ENCODE data around the gene CDH4. TPM values are rescaled to one million over a fixed set of nuclear protein-coding genes. Genes with fewer than 3 reads are reported as not detected.

Gene CDH4
- total RNA-seq, 6 donors from 2014 or later = 0.20 to 1.0 (median 0.40) TPM; not detected in 1

DNA sequence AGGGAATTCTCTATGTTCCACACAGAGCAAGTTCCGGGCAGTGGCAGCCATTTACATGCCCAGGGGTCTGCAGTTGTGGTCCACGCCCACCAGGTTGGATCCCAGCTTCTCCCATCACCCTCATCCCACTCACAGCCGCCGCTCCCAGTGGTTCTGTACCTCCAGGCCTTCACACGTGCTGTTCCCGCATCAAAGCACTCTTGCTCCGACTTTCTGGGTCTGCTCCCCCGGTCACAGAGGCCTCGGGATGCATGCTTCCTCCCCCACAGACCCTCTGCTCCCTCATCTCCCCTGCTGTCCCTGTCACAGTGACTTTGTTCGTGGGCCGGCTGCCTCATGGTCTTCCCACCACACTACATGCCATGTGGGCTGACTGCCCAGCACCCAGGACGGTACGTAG is 481.2 kb downstream of the CDH4 start:
- no peak for DNase-seq
- no peak for TF ChIP-seq POLR2AphosphoS5 (IDR thresholded peaks at IDR 0.05)
- no peak for TF ChIP-seq POLR2A (IDR thresholded peaks at IDR 0.05)
- TF ChIP-seq, protein P1, sequence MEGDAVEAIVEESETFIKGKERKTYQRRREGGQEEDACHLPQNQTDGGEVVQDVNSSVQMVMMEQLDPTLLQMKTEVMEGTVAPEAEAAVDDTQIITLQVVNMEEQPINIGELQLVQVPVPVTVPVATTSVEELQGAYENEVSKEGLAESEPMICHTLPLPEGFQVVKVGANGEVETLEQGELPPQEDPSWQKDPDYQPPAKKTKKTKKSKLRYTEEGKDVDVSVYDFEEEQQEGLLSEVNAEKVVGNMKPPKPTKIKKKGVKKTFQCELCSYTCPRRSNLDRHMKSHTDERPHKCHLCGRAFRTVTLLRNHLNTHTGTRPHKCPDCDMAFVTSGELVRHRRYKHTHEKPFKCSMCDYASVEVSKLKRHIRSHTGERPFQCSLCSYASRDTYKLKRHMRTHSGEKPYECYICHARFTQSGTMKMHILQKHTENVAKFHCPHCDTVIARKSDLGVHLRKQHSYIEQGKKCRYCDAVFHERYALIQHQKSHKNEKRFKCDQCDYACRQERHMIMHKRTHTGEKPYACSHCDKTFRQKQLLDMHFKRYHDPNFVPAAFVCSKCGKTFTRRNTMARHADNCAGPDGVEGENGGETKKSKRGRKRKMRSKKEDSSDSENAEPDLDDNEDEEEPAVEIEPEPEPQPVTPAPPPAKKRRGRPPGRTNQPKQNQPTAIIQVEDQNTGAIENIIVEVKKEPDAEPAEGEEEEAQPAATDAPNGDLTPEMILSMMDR (IDR thresholded peaks at IDR 0.05) = no peak
- TF ChIP-seq EP300 (IDR thresholded peaks at IDR 0.05) = no peak
- Histone ChIP-seq H3K9me3 (no peaks in the 10 kb centered on the region), H3K27me3 (no peaks in the 10 kb centered on the region), H3K4me3 (no peak overlapping the region), H3K27ac (no peak overlapping the region), H3K4me1 (no peaks in the 10 kb centered on the region), H3K36me3 (no peaks in the 10 kb centered on the region)
- WGBS, 2 donors = 69 to 79% methylated on average over 12 to 13 of the region's 13 CpGs
- no peak for ATAC-seq (ENCODE audit: low FRiP score in 2 of 2)

DNA sequence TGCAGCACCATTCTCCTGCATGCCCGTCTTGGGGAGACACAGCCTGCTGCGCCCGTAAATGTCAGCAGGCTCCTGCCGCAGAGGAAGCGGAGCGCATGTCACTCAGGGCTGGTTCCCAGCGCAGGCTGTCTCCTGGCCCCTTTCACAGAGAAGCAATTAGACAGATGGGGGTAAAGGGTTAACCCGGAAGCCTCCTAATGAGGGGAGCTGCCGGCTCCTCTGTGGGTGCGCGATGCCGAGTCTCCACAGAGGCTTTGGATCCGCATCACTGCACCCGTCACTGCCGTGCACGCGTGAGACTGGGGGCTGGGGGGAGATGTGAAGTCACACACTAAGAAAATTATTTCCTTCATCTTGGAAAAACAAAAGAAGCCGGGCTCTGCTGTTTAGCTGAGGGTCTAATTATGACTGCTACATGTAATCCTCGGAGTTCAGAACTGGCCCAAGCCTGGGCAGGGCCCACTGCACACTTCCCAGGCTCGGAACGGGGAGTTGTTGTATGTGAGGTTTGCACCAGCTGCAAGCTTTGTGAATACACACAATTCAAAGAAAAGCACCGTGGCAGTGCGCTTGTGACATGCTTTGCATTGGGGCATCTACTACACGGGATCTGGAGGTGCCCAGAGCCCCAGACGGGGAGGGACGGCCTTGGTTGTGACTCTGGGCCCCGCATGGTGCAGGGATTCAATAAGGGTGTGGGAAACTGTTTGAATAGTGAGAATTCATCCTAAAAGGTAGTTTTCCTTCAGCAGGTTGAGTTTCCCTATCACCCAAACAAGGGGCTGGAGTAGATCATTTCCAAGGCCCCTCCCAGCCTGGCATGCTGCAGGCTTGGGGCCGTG is 482.1 kb downstream of the CDH4 start:
- no peak overlapping the region for H3K4me3 ChIP-seq
- TF ChIP-seq, protein P1 (IDR thresholded peaks at IDR 0.05) = no peak
- TF ChIP-seq EP300 (IDR thresholded peaks at IDR 0.05) (no peak), POLR2A (IDR thresholded peaks at IDR 0.05) (no peak), POLR2AphosphoS5 (IDR thresholded peaks at IDR 0.05) (no peak)
- H3K27me3 ChIP-seq = no peaks in the 10 kb centered on the region
- no peak overlapping the region for H3K27ac ChIP-seq
- no peak for DNase-seq
- H3K36me3 ChIP-seq = no peaks in the 10 kb centered on the region
- H3K4me1 ChIP-seq = no peaks in the 10 kb centered on the region
- no peaks in the 10 kb centered on the region for H3K9me3 ChIP-seq
- WGBS, 2 donors = 63 to 68% methylated on average over 28 of the region's 28 CpGs
- no peak for ATAC-seq (ENCODE audit: low FRiP score in 2 of 2)

DNA sequence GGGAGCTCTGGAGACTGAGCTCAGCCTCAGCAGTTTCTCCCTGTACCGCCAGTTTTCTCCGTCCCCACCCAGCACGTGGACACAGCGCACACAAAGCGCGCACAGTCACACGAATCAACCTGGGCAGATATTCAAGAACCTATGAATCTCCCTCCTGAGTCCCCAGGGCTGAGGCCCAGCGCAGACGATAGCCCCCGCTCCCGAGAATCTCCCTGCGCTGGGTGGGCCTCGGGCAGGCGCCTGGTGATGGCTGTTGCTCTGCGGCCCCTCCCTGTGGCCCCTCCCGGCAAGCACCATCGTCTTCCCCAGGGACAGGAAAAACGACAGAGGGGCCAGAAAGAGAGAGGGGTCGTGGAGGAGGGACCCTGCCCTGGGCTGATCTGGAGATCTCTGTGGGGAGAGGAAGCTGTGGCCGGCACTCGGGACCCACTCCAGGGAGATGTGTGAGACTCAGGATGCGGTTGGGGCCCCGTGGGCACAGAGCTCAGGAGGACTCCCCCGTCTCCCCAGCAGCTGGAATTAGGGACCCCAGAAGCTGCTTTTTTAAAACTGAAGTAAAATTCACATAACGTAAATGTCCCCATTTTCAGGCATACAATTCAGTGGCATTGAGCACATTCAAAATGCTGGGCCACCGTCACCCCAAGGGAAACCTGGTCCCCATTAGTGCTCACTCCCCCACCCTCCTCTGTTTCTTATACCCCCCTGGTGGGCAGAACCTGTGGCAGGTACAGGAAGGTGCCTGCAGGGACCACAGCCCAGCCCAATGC is 482.9 kb downstream of the CDH4 start:
- DNase-seq = no peak
- peak in 1 of 2 donors; percentile 36 for ATAC-seq (ENCODE audit: low FRiP score in 2 of 2)
- TF ChIP-seq, protein P1 (IDR thresholded peaks at IDR 0.05) = no peak
- TF ChIP-seq EP300 (IDR thresholded peaks at IDR 0.05) (no peak), POLR2A (IDR thresholded peaks at IDR 0.05) (no peak), POLR2AphosphoS5 (IDR thresholded peaks at IDR 0.05) (no peak)
- no peaks in the 10 kb centered on the region for H3K9me3 ChIP-seq
- H3K36me3 ChIP-seq = no peaks in the 10 kb centered on the region
- no peak overlapping the region for H3K4me3 ChIP-seq
- no peaks in the 10 kb centered on the region for H3K27me3 ChIP-seq
- H3K4me1 ChIP-seq = no peaks in the 10 kb centered on the region
- WGBS, 2 donors = 47 to 53% methylated on average over 22 to 26 of the region's 26 CpGs
- no peak overlapping the region for H3K27ac ChIP-seq

DNA sequence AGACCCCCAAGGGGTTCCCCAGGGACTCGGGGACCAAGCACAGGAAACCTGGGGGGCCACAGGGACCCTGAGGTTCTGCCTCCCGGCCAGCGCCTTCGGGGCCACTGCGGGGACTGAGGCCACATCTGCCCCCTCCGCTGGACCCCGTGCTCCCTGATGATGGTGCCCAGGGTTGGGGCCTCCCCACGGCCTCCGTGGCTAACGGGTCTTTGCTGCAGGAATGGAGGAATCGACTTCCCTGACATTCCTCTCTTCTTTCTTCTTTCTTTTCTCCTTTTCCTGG is 483.4 kb downstream of the CDH4 start:
- Histone ChIP-seq H3K4me3 (no peak overlapping the region), H3K4me1 (no peaks in the 10 kb centered on the region), H3K27me3 (no peaks in the 10 kb centered on the region), H3K27ac (no peak overlapping the region), H3K9me3 (no peaks in the 10 kb centered on the region), H3K36me3 (no peaks in the 10 kb centered on the region)
- ATAC-seq (ENCODE audit: low FRiP score in 2 of 2) (no peak), DNase-seq (no peak)
- 69 to 76% methylated on average over 10 to 11 of the region's 11 CpGs for WGBS, 2 donors
- TF ChIP-seq, protein P1 (IDR thresholded peaks at IDR 0.05) = no peak
- TF ChIP-seq POLR2A (IDR thresholded peaks at IDR 0.05) (no peak), POLR2AphosphoS5 (IDR thresholded peaks at IDR 0.05) (no peak), EP300 (IDR thresholded peaks at IDR 0.05) (no peak)

Measured in upper lobe of left lung (tissue), 6 donors.